Right renal cortex interstitium (tissue), 3 donors: ENCODE results near the gene ANKRD52. TPM values are rescaled to one million over a fixed set of nuclear protein-coding genes. Genes with fewer than 3 reads are reported as not detected.
"Not testable (repeated sequence)": the region's sequence is repeated elsewhere in the genome, so short reads cannot be mapped to it uniquely, and the experiment has no call there.

ENCODE experiments used
- DNase-seq, 3 donors: peaks; one replicate each; pipeline ENCODE4 v3.0.0-alpha.2; 2013; ENCODE audit warnings: low read depth in 3 of 3, low spot score in 2 of 3
- polyA plus RNA-seq, 3 donors: library from polyadenylated mRNA; unstranded; fragments of 120-200 nt; gene quantifications; one replicate each; pipeline ENCODE4 v1.2.1, GENCODE V29; 2013; ENCODE audit not compliant: insufficient read length in 3 of 3

The ANKRD52 gene
- polyA plus RNA-seq, 3 donors, result 24.9 to 27.2 (median 25.2) TPM

DNA sequence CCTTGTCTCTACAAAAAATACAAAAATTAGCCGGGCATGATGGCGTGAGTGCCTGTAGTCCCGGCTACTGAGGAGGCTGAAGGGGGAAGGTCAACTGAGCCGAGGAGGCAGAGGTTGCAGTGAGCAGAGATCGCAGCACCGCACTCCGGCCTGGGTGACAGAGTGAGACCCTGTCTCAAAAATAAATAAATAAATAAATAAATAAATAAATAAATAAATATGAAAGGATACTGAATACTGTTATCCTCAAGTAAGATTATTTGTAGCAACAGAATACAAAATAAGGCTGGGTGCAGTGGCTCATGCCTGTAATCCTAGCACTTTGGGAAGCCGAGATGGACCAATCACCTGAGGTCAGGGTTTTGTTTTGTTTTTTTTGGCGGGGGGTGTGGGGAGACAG, 38.3 kb downstream of the ANKRD52 start:
- no peak for DNase-seq

- DNase-seq, result no peak
Measured at GRCh38 chr12:56216461-56216860, 41.7 kb downstream of the ANKRD52 start.

GRCh38 chr12:56213878-56214277, 44.3 kb downstream of the ANKRD52 start:
- DNase-seq, result no peak

- DNase-seq, result no peak
Measured at GRCh38 chr12:56212361-56212760, 45.8 kb downstream of the ANKRD52 start.

- no peak for DNase-seq
Measured at GRCh38 chr12:56208006-56208405, 50.2 kb downstream of the ANKRD52 start.

GRCh38 chr12:56206452-56207166, 51.6 kb downstream of the ANKRD52 start:
- no peak for DNase-seq

DNA sequence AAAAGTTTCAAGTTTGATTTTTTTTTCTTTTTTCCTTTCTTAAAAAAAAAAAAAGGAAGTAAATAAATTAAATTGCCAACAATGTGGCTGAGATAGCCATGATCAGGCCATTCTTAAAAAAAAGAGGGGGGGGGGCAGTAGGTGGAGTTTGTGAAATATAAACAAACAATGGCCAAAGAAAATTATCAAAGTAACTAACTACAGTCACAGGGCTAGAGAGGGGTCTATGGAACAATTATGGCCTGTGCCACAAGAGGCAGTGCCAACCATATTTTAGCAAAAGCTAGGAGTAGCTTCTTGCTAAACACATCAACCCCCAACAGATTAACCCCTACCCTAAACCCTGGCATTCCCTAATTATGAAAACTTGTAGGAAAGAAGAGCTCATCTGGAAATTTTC, 52.7 kb downstream of the ANKRD52 start:
- DNase-seq, result no peak

GRCh38 chr12:56204275-56204674, 53.9 kb downstream of the ANKRD52 start:
- DNase-seq, result no peak

- DNase-seq, result no peak
Measured at GRCh38 chr12:56202838-56203237, 55.3 kb downstream of the ANKRD52 start.

DNA sequence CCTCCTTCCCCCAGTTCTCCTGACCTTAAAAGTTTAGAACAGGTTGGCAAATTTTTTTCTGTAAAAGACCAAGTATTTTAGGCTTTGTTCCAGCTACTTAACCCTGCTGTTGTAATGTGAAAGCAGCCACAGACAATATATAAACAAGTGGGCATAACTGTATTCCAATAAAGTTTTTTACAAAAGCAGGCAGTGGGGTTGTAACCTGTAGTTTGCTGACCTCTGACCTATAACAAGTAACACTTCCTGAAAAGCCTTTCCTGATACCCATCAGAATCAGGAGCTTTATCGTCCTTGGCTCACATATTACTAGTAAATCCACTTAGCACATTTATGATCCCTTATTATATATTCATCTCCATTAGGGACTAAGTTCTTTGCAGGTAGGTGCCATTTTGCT, 55.8 kb downstream of the ANKRD52 start:
- DNase-seq, result no peak

GRCh38 chr12:56198836-56199235, 59.3 kb downstream of the ANKRD52 start:
- DNase-seq, result no peak

GRCh38 chr12:56197921-56198635, 60.1 kb downstream of the ANKRD52 start:
- DNase-seq, result no peak

- DNase-seq, result not testable (repeated sequence)
Measured at GRCh38 chr12:56196818-56197550, 61.2 kb downstream of the ANKRD52 start.

DNA sequence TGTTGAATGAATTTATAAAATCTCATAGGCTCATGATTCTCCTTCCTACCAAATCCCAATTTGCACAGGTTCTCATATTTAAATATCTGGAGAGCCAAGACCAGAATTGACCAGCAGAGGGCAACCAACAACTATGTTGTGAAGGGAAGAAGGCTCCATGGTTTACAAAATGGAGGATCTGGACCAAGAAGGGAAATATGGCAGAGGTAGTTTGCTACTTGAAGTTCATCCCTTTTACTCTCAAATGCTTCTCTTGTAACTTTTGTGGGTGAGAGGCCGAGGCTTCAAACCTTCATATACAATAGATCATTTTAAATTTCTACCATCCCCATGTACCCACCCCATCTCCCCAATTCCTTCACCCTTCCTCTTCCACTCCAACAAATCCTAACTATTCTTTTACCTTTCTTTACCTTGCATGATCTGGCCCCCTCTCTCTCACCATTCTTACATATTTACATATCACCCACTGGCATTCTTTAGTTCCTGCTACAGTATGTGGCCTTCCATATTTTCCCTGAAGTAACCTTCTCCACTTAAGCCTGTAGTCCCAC, 65.1 kb downstream of the ANKRD52 start:
- DNase-seq, result peak; percentile 73 to 78 (median 77)

DNA sequence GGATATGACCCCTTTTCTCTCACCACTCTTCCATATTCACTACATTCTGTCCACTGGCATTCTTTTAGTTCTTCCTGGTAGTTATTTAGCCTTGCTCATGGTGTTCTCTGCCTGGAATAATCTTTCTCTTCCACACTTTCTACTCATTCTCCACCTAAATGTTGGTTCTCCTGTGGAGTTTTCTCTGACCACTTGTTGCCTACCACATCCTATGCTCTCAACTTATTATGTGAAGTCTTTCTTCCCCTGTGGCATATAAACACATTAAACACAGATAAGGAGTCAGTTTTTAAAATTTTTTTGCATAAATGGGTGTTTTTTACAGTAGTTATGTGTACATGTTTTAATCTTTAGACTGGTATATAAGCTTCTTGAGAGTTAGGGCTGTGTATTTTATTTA, 65.6 kb downstream of the ANKRD52 start:
- no peak for DNase-seq

DNA sequence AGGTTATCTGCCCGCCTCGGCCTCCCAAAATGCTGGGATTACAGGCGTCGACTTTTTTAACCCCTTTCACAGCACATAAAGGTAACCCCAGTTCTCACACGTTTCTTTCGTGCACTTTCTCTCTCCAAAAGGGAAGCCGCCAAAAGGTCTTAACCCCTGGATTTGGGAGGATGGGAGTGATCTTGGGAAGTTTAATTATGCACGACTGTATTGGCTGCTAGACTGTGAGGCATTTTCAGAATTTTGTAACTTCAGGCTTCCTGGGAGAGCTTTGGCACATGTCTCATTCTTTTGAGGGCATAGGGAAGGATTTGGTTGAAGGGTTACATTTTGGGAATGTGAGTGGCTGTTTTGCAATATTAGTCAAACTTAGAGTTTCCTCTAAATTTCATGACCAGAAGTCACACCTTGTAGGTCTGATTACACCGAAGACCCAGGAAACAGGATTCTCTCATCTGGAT, 67.5 kb downstream of the ANKRD52 start:
- DNase-seq, result no peak

DNA sequence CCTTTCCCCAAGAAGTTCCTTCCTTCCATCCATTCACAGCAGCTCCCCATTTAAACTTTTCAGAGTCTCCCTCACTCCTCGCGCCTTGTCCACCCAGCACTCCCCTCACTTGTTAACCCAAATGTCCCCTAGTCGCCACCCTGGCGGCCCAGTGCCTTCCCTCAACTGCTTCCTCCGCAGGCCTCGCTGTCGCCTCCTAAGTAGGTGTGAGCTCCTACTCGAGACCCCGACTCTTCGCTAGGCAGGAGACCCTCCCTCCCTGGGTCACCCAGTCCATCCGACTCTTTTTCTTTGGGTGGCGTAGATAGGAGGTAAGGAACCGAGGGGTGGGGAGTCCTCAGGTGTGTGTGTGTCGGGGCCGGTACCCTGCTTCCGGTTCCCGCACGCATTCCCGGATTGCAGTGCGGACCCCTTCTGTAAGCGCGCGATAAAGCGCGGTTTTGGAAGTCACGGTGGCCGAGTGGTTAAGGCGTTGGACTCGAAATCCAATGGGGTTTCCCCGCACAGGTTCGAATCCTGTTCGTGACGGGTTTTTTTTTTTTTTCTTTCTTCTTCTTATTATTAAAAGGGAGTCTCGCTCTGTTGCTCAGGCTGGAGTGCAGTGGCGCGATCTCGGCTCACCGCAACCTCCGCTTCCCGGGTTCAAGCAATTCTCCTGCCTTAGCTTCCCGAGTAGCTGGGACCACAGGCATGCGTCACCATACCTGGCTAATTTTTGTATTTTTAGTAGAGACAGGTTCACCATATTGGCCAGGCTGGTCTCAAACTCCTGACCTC, 68.1 kb downstream of the ANKRD52 start:
- peak; percentile 86 to 91 (median 89) for DNase-seq

- peak in 2 of 3 donors; percentile 72 to 78 for DNase-seq
Measured at GRCh38 chr12:56189099-56189917, 68.9 kb downstream of the ANKRD52 start, which contains the start of gene SMARCC2. Gene SMARCC2, minus strand, starts transcription at chr12:56189483. Its CDS starts 22 bp downstream, at chr12:56189461.

DNA sequence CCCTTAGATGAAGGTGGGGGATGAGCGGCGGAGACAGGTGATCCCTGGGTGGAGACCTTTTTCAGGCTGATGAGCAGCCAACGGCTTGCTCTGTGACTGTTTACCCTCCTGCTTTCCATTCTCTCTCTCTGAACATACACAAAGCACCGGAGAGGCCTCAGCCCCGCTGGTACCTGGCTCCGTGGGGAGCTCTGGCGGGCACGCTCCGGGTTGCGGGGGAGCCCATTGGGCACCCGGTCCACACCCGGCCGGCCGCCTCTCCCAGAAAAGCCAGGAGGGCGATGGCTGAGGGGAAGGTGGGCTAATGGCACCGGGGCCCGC, 69.4 kb downstream of the ANKRD52 start:
- DNase-seq, result no peak
